ENCODE measurements around the gene NPAS4. TPM values are rescaled to one million over a fixed set of nuclear protein-coding genes. Genes with fewer than 3 reads are reported as not detected.

The NPAS4 gene
- total RNA-seq, 2 donors from 2014 or later: not detected

DNA sequence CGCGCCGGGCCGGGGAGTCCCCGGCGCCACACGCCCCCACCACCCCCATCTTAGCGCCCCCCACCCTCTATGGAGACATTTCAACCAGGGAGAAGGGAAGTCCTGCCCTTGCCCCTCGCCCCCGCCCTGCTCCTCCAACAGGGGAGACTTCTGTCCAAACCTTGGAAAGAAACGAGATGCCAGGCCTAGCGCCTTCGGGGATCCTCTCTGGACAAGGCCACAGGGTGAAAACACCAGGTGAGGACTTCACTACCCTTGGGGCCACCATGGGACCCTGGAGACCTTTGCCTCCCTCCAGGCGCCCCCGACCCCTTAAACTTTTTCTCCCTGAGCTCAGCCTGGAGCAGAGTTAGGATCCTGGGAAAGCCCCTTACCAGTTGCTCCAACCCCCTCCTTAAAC, 11.6 kb upstream of the NPAS4 start:
- no peak overlapping the region for H3K4me3 Mint-ChIP-seq
- no peak for DNase-seq (ENCODE audit: low spot score)
- H3K9me3 Mint-ChIP-seq: no peaks in the 10 kb centered on the region
- H3K36me3 Mint-ChIP-seq: no peaks in the 10 kb centered on the region
- no peak overlapping the region for H3K27ac Mint-ChIP-seq
- peaks cover 25 to 30% of the 10 kb centered on the region in 2 donors for H3K27me3 Mint-ChIP-seq
- ATAC-seq: no peak
- peaks cover 4 to 5% of the 10 kb centered on the region in 2 donors for H3K4me1 Mint-ChIP-seq (ENCODE audit: low read depth in 2 of 2)

DNA sequence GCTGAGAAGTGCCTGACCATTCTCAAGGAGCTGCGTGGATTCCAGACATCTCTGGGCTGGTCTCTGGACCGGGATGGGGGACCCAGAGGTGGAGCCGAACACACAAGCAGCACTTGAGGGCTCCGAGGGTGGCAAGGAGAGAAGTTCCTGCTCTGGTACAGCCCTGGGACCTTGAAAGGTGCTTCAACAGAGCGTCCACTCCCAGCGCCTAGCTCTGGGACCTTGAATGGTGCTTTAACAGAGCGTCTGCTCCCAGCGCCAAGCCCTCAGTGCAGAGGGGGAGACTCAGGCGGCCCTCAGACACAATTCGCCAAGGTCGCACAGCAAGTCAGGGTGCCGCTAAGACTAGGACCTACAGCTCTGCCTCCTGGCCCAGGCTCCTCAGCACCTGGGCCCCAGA, 10.6 kb upstream of the NPAS4 start:
- DNase-seq (ENCODE audit: low spot score): no peak
- Mint-ChIP-seq H3K27me3 (peaks cover 33 to 35% of the 10 kb centered on the region in 2 donors), H3K27ac (no peak overlapping the region), H3K9me3 (no peaks in the 10 kb centered on the region), H3K4me1 (ENCODE audit: low read depth in 2 of 2) (peaks cover 4 to 5% of the 10 kb centered on the region in 2 donors), H3K36me3 (no peaks in the 10 kb centered on the region), H3K4me3 (no peak overlapping the region)
- no peak for ATAC-seq

- H3K27me3 Mint-ChIP-seq: peaks cover 30 to 37% of the 10 kb centered on the region in 2 donors
- H3K4me3 Mint-ChIP-seq: no peak overlapping the region
- H3K9me3 Mint-ChIP-seq: no peaks in the 10 kb centered on the region
- H3K36me3 Mint-ChIP-seq: no peaks in the 10 kb centered on the region
- no peak for DNase-seq (ENCODE audit: low spot score)
- no peak overlapping the region for H3K27ac Mint-ChIP-seq
- ATAC-seq: no peak
- H3K4me1 Mint-ChIP-seq (ENCODE audit: low read depth in 2 of 2): peaks cover 4 to 5% of the 10 kb centered on the region in 2 donors
Measured at GRCh38 chr11:66411323-66411722, 9.5 kb upstream of the NPAS4 start.

GRCh38 chr11:66412110-66412509, 8.7 kb upstream of the NPAS4 start:
- DNase-seq (ENCODE audit: low spot score): no peak
- Mint-ChIP-seq H3K27me3 (peaks cover 38 to 42% of the 10 kb centered on the region in 2 donors), H3K36me3 (no peaks in the 10 kb centered on the region), H3K4me3 (no peak overlapping the region), H3K27ac (no peak overlapping the region), H3K4me1 (ENCODE audit: low read depth in 2 of 2) (peaks cover 4 to 5% of the 10 kb centered on the region in 2 donors), H3K9me3 (no peaks in the 10 kb centered on the region)
- ATAC-seq: no peak

DNA sequence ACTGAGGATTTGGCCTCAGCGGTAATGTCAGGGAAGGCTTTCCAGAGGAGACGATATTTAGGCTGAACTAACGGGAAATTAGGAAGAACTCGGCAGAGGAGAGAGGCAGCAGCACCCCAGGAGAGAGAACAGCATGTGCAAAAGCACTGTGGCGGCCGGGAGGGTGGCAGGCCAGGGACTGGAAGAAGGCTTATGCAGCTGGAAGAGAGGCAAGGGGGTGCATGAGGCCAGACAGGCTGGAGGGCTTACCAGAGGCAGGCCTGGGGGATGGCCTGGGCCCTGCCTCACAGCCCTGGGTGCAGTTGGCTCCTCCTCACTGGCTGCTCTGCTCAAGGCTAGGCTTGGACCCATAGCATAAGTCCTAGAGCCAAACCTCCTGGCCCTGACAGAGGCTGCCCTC, 7.7 kb upstream of the NPAS4 start:
- Mint-ChIP-seq H3K4me3 (no peak overlapping the region), H3K4me1 (ENCODE audit: low read depth in 2 of 2) (peaks cover 12 to 14% of the 10 kb centered on the region in 2 donors), H3K27ac (no peak overlapping the region), H3K27me3 (peaks cover 48 to 53% of the 10 kb centered on the region in 2 donors), H3K9me3 (no peaks in the 10 kb centered on the region), H3K36me3 (peaks cover 5% of the 10 kb centered on the region)
- no peak for ATAC-seq
- no peak for DNase-seq (ENCODE audit: low spot score)

DNA sequence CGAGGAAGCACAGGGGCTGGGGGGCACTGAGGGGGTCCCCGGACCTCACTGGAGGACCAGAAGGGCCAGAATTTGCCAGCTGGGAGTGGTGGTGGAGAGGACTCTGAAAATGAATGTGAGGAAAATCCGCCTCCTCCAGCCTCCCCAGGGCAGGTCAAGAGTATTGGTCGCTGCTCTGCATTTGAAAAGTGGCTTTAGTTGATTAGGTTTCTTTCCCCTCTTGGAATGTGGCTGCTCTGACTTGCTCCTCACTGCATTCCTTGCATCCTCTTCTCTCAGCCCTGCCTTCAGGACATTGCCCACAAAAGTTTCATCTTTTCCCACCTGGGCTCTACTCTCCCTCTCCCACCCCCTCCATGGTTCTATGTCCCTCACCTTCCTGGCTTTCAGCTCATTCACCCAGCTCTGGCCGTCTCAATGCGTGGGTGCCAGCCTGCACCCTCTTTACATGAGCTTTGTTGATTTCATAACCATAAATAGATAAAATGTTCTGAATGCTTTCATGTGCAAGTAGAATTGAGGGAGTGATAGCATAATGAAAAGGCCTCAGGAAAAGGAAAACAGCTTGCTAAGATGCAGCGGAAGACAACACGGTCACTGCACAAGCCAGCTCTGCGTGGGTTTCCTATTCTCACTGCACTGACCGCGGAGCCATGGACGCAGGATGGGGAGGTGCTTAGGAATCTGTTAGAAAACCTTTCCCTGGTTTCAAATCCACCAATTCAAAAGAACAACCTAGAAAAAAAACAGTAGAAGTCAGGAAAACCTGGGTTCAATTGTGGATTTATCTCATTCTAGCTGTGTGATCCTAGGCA, 6.5 kb upstream of the NPAS4 start:
- Mint-ChIP-seq H3K4me3 (no peak overlapping the region), H3K27me3 (peaks cover 57 to 64% of the 10 kb centered on the region in 2 donors)

DNA sequence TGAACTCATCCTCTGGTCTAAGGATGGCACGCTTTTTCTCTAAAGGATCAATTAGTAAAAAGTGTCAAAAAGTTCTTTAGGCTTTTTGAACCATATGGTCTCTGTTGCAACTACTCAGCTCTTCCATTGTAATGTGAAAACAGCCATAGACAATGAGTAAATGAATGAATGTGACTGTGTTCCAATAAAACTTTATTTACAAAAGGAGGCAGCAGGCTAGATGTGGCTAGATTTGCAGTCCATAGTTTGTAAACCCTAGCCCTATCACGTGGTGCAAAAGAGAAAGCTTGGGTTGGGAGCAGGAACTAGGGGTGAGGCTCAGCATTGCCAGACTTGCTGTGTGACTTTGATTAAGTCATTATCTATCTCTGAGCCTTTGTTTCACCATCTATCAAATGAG, 5.4 kb upstream of the NPAS4 start:
- DNase-seq (ENCODE audit: low spot score) (no peak), ATAC-seq (no peak)
- Mint-ChIP-seq H3K36me3 (peaks cover 5% of the 10 kb centered on the region), H3K27me3 (peaks cover 57 to 68% of the 10 kb centered on the region in 2 donors), H3K27ac (no peak overlapping the region), H3K9me3 (peaks cover 4% of the 10 kb centered on the region), H3K4me3 (no peak overlapping the region), H3K4me1 (ENCODE audit: low read depth in 2 of 2) (peaks cover 15 to 18% of the 10 kb centered on the region in 2 donors)

More for the DNA sequence above, 6.5 kb upstream of the NPAS4 start:
- Mint-ChIP-seq H3K9me3 (peaks cover 4% of the 10 kb centered on the region), H3K36me3 (peaks cover 5% of the 10 kb centered on the region), H3K27ac (no peak overlapping the region), H3K4me1 (ENCODE audit: low read depth in 2 of 2) (peaks cover 15% of the 10 kb centered on the region in 2 donors)
- no peak for DNase-seq (ENCODE audit: low spot score)
- no peak for ATAC-seq

DNA sequence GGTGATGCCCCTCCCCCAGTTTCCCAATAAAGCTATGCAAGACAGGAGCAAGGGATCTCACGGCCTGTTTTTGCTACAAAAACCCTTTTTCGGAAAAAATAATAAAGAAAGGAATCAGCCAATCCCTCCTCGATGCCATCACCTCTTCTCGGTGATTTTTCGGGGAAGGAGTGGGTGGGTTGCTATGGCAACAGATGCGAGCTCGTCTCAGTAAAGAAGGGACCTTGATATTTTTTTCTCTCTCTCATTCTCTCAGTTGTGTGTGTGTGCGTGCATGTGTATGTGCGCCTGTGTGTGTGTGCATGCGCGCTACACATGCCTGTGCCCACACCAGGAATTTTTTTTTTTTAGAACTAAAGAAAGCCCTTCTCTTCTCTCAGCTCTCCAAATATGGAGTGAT, 3.8 kb upstream of the NPAS4 start:
- Mint-ChIP-seq H3K27me3 (peaks cover 49 to 61% of the 10 kb centered on the region in 2 donors), H3K9me3 (peaks cover 4% of the 10 kb centered on the region), H3K36me3 (peaks cover 5% of the 10 kb centered on the region), H3K4me3 (no peak overlapping the region), H3K27ac (no peak overlapping the region), H3K4me1 (ENCODE audit: low read depth in 2 of 2) (peaks cover 15 to 18% of the 10 kb centered on the region in 2 donors)
- DNase-seq (ENCODE audit: low spot score) (no peak), ATAC-seq (no peak)

GRCh38 chr11:66418168-66418985, 2.5 kb upstream of the NPAS4 start:
- peaks cover 46 to 53% of the 10 kb centered on the region in 2 donors for H3K27me3 Mint-ChIP-seq
- H3K4me1 Mint-ChIP-seq (ENCODE audit: low read depth in 2 of 2): peaks cover 15 to 21% of the 10 kb centered on the region in 2 donors
- DNase-seq (ENCODE audit: low spot score) (no peak), ATAC-seq (peak in 1 of 2 donors; percentile 59)
- H3K27ac Mint-ChIP-seq: peak overlapping the region; percentile 28 to 54
- no peak overlapping the region for H3K4me3 Mint-ChIP-seq
- H3K9me3 Mint-ChIP-seq: peaks cover 4% of the 10 kb centered on the region
- peaks cover 5% of the 10 kb centered on the region for H3K36me3 Mint-ChIP-seq

DNA sequence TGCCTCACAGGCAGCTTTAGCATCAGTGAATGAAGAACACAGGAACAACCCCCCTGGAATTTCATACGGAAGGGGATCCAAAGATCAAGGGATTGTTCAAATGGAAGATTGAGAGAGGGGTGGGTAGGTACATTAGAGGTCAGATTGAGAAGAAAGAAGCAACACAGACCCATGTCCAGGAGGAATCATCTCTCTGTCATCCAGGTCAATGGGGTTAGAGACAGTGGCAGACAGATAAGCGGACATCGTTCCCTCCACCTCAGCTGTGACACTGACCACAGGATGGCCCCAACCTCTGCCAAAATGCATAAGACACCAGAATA, 1.9 kb upstream of the NPAS4 start:
- ATAC-seq: no peak
- H3K36me3 Mint-ChIP-seq: peaks cover 5% of the 10 kb centered on the region
- H3K9me3 Mint-ChIP-seq: peaks cover 4% of the 10 kb centered on the region
- H3K27ac Mint-ChIP-seq: peak overlapping the region; percentile 28 to 54
- H3K4me3 Mint-ChIP-seq: no peak overlapping the region
- peaks cover 42 to 53% of the 10 kb centered on the region in 2 donors for H3K27me3 Mint-ChIP-seq
- no peak for DNase-seq (ENCODE audit: low spot score)
- H3K4me1 Mint-ChIP-seq (ENCODE audit: low read depth in 2 of 2): peaks cover 15 to 21% of the 10 kb centered on the region in 2 donors

DNA sequence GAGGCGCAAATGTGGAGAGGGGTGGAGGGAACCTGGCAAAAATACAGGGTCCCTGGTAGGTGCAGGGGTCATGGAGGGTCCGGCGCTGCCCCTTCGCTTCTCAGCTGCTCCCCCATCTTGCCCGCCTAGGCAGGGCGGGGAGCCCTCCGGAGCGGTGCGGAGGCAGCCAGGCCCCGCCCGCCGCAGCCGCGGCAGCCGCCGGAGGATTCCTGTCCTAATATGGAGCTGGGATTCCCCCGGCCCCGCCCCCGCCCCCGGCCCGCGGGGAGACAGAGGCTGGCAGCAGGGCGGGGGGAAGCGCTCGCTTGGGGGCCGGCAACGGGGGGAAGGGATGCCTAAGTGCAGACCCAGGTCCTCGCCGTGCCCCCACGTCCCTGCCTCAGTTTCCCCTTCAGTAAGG, 1.0 kb upstream of the NPAS4 start:
- DNase-seq (ENCODE audit: low spot score) (no peak), ATAC-seq (no peak)
- H3K27me3 Mint-ChIP-seq: peaks cover 35 to 44% of the 10 kb centered on the region in 2 donors
- peaks cover 4% of the 10 kb centered on the region for H3K9me3 Mint-ChIP-seq
- H3K36me3 Mint-ChIP-seq: peaks cover 5% of the 10 kb centered on the region
- no peak overlapping the region for H3K4me3 Mint-ChIP-seq
- no peak overlapping the region for H3K27ac Mint-ChIP-seq
- peaks cover 15 to 25% of the 10 kb centered on the region in 2 donors for H3K4me1 Mint-ChIP-seq (ENCODE audit: low read depth in 2 of 2)

DNA sequence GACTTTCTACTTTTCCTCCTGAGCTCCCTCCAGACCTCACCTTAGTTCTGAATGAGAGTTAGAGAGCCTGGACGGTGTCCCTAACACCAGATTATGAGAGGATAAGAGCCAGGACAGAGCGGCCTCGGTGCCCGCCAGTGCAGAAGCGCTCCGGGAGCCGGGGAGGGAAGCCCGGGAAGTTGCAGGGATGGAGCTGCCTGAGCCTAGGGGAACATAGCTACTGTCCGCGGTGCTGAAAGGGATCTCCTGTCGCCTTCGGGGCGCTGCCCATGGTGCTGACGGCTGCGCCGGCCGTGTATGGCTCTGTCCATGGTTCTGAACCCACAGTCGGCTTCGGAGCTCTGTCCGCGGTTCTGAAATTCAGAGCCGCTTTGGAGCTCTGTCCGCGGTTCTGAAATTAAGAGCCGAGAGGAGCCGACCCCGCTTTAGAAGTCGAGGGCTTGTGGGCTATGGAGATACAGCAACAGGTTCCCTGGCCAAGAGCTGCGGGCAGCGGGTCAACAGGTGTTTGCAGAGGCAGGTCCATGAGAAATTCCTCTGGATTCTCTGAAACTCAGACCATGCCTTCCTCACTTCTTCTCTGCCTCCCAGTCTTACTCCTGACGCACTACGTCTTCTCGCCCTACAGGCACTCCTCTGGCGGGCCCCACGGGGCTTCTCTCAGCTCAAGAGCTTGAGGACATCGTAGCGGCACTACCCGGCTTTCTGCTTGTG, 814 bp downstream of the NPAS4 start:
- no peak overlapping the region for H3K27ac Mint-ChIP-seq
- H3K36me3 Mint-ChIP-seq: peaks cover 5% of the 10 kb centered on the region
- H3K4me1 Mint-ChIP-seq (ENCODE audit: low read depth in 2 of 2): peaks cover 15 to 25% of the 10 kb centered on the region in 2 donors
- H3K27me3 Mint-ChIP-seq: peaks cover 26 to 30% of the 10 kb centered on the region in 2 donors
- DNase-seq (ENCODE audit: low spot score) (peak; percentile 85), ATAC-seq (peak; percentile 88 to 92)
- peaks cover 4% of the 10 kb centered on the region for H3K9me3 Mint-ChIP-seq
- H3K4me3 Mint-ChIP-seq: no peak overlapping the region

DNA sequence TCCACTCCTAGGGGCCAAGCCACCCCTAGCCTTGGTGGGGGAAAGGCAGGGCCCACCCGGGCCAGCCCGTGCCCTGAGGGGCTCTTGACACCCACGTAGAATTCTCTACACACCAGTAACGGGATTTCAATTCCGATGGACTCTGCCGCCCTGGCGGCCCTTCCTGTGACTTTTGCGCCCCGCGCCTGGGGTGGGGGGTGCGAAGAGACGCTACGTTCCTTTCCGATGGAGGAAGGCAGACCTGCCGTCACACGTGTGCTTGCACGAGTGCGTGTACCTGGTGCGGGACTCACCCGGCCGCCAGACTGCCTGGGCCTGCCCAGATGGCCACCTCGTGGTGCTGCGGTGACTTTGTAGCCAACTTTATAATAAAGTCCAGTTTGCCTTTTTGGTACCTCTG, 5.5 kb downstream of the NPAS4 start:
- Mint-ChIP-seq H3K9me3 (no peaks in the 10 kb centered on the region), H3K4me3 (no peak overlapping the region), H3K27ac (no peak overlapping the region), H3K36me3 (peaks cover 5% of the 10 kb centered on the region), H3K27me3 (no peaks in the 10 kb centered on the region), H3K4me1 (ENCODE audit: low read depth in 2 of 2) (peaks cover 0 to 12% of the 10 kb centered on the region in 2 donors)
- no peak for ATAC-seq
- no peak for DNase-seq (ENCODE audit: low spot score)

Data from natural killer cell treated with Interleukin-12 subunit alpha and Interleukin-12 subunit beta and Interleukin-15 and Interleukin-18, amount 100 ng/mL, for 72 hours (primary cell).